K562 (cell line): Measurements from ENCODE around the gene RBPJL. TPM values are rescaled to one million over a fixed set of nuclear protein-coding genes. Genes with fewer than 3 reads are reported as not detected.

ENCODE experiments used
- CTBP1 ChIP-seq: fragments of 450-650 bp; IDR thresholded peaks from 2 replicates; pipeline ENCODE4 v1.6.1; 2016; ENCODE audit warnings: borderline replicate concordance
- EGR1 ChIP-seq: fragments of 450-650 bp; conservative IDR thresholded peaks from 2 replicates; pipeline ENCODE4 v1.6.1; 2017; ENCODE audit warnings: mild to moderate bottlenecking
- ESRRA ChIP-seq: fragments of 450-650 bp; IDR thresholded peaks from 2 replicates; pipeline ENCODE4 v1.6.1; 2014; ENCODE audit warnings: low read depth, mild to moderate bottlenecking, moderate library complexity, borderline replicate concordance
- GTF2E2 ChIP-seq: fragments of 200-800 bp; sonication (Bioruptor generic); IDR thresholded peaks from 2 replicates; pipeline ENCODE4 v1.6.1; 2016; ENCODE audit warnings: missing genetic modification characterization, missing compliant biosample characterization
- JUND ChIP-seq, 2 experiments: IDR thresholded peaks; 2 replicates in 1 of 2; 3 replicates in 1 of 2; pipeline ENCODE4 v1.6.1; 2011; ENCODE audit warnings: borderline replicate concordance in 2 of 2, low read depth in 2 of 2, low read length in 2 of 2, improper control_type of control experiment in 1 of 2, missing biosample characterization in 1 of 2, missing genetic modification characterization in 1 of 2, missing genetic modification reagents in 1 of 2
- KAT8 ChIP-seq: fragments of 450-650 bp; IDR thresholded peaks from 2 replicates; pipeline ENCODE4 v1.6.1; 2016; ENCODE audit warnings: low read depth, mild to moderate bottlenecking
- KDM4B ChIP-seq, 2 experiments: fragments of 450-650 bp in 1 of 2; sonication (generic) in 1 of 2; IDR thresholded peaks; 2 replicates each; pipeline ENCODE4 v1.6.1; 2016 to 2017; ENCODE audit warnings: borderline replicate concordance in 2 of 2, antibody characterized with exemption in 1 of 2, low read depth in 1 of 2, mild to moderate bottlenecking in 1 of 2
- MBD2 ChIP-seq: sonication (generic); IDR thresholded peaks from 2 replicates; pipeline ENCODE4 v1.6.1; 2016; ENCODE audit warnings: low read depth, borderline replicate concordance
- MNT ChIP-seq, 2 experiments: fragments of 450-650 bp; conservative IDR thresholded peaks; 2 replicates each; pipeline ENCODE4 v1.6.1; 2017; ENCODE audit warnings: mild to moderate bottlenecking in 2 of 2, moderate library complexity in 2 of 2
- NCOA1 ChIP-seq: fragments of 450-650 bp; IDR thresholded peaks from 2 replicates; pipeline ENCODE4 v1.6.1; 2016; ENCODE audit warnings: low read depth
- NRF1 ChIP-seq, 2 experiments: fragments of 450-650 bp; IDR thresholded peaks in 1 of 2; conservative IDR thresholded peaks in 1 of 2; 2 replicates each; pipeline ENCODE4 v1.6.1; 2014; ENCODE audit warnings: mild to moderate bottlenecking in 2 of 2
- POLR2AphosphoS2 ChIP-seq: IDR thresholded peaks from 2 replicates; pipeline ENCODE4 v1.6.1; 2012; ENCODE audit warnings: low read length, improper control_type of control experiment
- TAF15 ChIP-seq: fragments of 200-400 bp; formaldehyde crosslinking; IDR thresholded peaks from 2 replicates; pipeline ENCODE4 v1.6.1; 2017; ENCODE audit warnings: mild to moderate bottlenecking, low read depth, low read length, moderate library complexity
- TAF7 ChIP-seq: fragments of 450-650 bp; IDR thresholded peaks from 2 replicates; pipeline ENCODE4 v1.6.1; 2016; ENCODE audit warnings: missing genetic modification characterization, missing compliant biosample characterization
- YY1 ChIP-seq, 3 experiments: IDR thresholded peaks; 2 replicates each; pipeline ENCODE4 v1.6.1; 2011; ENCODE audit warnings: low read length in 2 of 3, mild to moderate bottlenecking in 2 of 3, moderate library complexity in 2 of 3, borderline replicate concordance in 1 of 3, control low read depth in 1 of 3, low read depth in 1 of 3; ENCODE audit not compliant: insufficient read depth in 3 of 3, insufficient replicate concordance in 2 of 3, control insufficient read depth in 1 of 3, insufficient read length in 1 of 3; ENCODE audit errors: extremely low read depth in 1 of 3
- ZFX ChIP-seq: sonication (generic); formaldehyde crosslinking; IDR thresholded peaks from 2 replicates; pipeline ENCODE4 v1.8.0; 2022; ENCODE audit warnings: mild to moderate bottlenecking, missing genetic modification reagents, moderate library complexity
- ZKSCAN1 ChIP-seq: fragments of 150-350 bp; IDR thresholded peaks from 2 replicates; pipeline ENCODE4 v1.6.1; 2016; ENCODE audit warnings: low read depth, low read length
- ZNF324 ChIP-seq: fragments of 250-450 bp; sonication (Bioruptor Pico); IDR thresholded peaks from 2 replicates; pipeline ENCODE4 v1.4.0; 2020; ENCODE audit warnings: mild to moderate bottlenecking
- ZNF778 ChIP-seq: fragments of 450-650 bp; formaldehyde crosslinking; IDR thresholded peaks from 2 replicates; pipeline ENCODE4 v1.4.0; 2020; ENCODE audit warnings: mild to moderate bottlenecking, moderate library complexity
- polyA plus RNA-seq, 8 experiments: library from polyadenylated mRNA; depleted of rRNA in 4 of 8; stranded (reverse) in 5 of 8; unstranded in 3 of 8; fragments of >200 nt; fragmentation: Nextera tagmentation in 2 of 8; fragmentation: Illumina TruSeq in 1 of 8; extraction: Ambion mirVana in 2 of 8; extraction: Trizol in 1 of 8; gene quantifications; 2 replicates each; pipeline versions ENCODE4 v1.2.1 to v1.2.3, GENCODE V29; 2011 to 2014; ENCODE audit warnings: inconsistent platforms in 1 of 8, missing spikeins in 1 of 8
- total RNA-seq, 7 experiments: library from RNA; depleted of rRNA in 6 of 7; stranded (reverse); fragments of >200 nt in 6 of 7; fragmentation: Illumina TruSeq in 2 of 7; extraction: Trizol in 2 of 7; gene quantifications; 2 replicates each; pipeline versions ENCODE4 v1.2.1 to v1.2.3, GENCODE V29; 2011 to 2021; ENCODE audit warnings: low replicate concordance in 1 of 7
- TF ChIP-seq, protein P1 (sequence below): fragments of 200-800 bp; sonication (Bioruptor generic); IDR thresholded peaks from 2 replicates; pipeline ENCODE4 v1.6.1; 2017; ENCODE audit warnings: missing genetic modification characterization, missing compliant biosample characterization
- TF ChIP-seq, protein P2 (sequence below), 2 experiments: fragments of 200-800 bp in 1 of 2; sonication (Bioruptor generic) in 1 of 2; sonication (generic) in 1 of 2; formaldehyde crosslinking in 1 of 2; IDR thresholded peaks in 1 of 2; conservative IDR thresholded peaks in 1 of 2; 2 replicates each; pipeline versions ENCODE4 v1.5.0 to v1.6.1; 2016 to 2020; ENCODE audit warnings: missing compliant biosample characterization in 1 of 2, missing genetic modification characterization in 1 of 2, missing genetic modification reagents in 1 of 2

Gene RBPJL
- total and polyA plus RNA-seq, 9 of the 15 experiments (the other 6 are each of a cell fraction or from before 2014, with no cell fraction given) = not detected

GRCh38 chr20:45347936-45348778 is 41.5 kb downstream of the RBPJL start, which contains the start of gene SDC4 (continued):
- TF ChIP-seq POLR2AphosphoS2 (peak; percentile 42; the same call in 1 of the 2 replicates), ZNF778 (CRISPR knock-in tag) (no peak), KDM4B (IDR thresholded peaks at IDR 0.05; ENCODE audit: borderline replicate concordance in 2 of 2, low read depth in 1 of 2) (peak in 1 of 2 experiments; percentile 33; a peak in 1 of 4 replicates), ZKSCAN1 (no peak), ZFX (CRISPR knock-in tag) (peak; percentile 56), KAT8 (no peak), GTF2E2 (0 out of 2 replicates have a peak, but pooled peaks have one; percentile 6), TAF15 (no peak), NCOA1 (no peak), TAF7 (peak; percentile 61), ZNF324 (CRISPR knock-in tag) (no peak), CTBP1 (peak; percentile 42; the same call in 1 of the 2 replicates), MBD2 (0 out of 2 replicates have a peak, but pooled peaks have one; percentile 18), NRF1 (conservative IDR thresholded peaks at IDR 0.05 in 1 of 2, IDR thresholded peaks at IDR 0.05 in 1 of 2) (peak; percentile 27 to 30; a peak in 1 of 4 replicates), JUND (IDR thresholded peaks at IDR 0.05; ENCODE audit: borderline replicate concordance, low read depth, low read length) (0 out of 2 replicates have a peak, but pooled peaks have one; percentile 23), JUND (tag; IDR thresholded peaks at IDR 0.05; ENCODE audit: borderline replicate concordance, low read depth, low read length) (peak; percentile 40; the same call in 1 of the 3 replicates), MNT (conservative IDR thresholded peaks at IDR 0.05) (peak in 1 of 2 experiments; percentile 51; a peak in 1 of 4 replicates), YY1 (IDR thresholded peaks at IDR 0.05; ENCODE audit: borderline replicate concordance in 1 of 3, control insufficient read depth in 1 of 3, extremely low read depth in 1 of 3, insufficient read depth in 3 of 3, insufficient read length in 1 of 3, insufficient replicate concordance in 2 of 3, low read depth in 1 of 3, low read length in 2 of 3) (peak in 2 of 3 experiments; percentile 45 to 66), EGR1 (peak; percentile 82), ESRRA (peak; percentile 11; the same call in 1 of the 2 replicates)
- TF ChIP-seq, protein P1, sequence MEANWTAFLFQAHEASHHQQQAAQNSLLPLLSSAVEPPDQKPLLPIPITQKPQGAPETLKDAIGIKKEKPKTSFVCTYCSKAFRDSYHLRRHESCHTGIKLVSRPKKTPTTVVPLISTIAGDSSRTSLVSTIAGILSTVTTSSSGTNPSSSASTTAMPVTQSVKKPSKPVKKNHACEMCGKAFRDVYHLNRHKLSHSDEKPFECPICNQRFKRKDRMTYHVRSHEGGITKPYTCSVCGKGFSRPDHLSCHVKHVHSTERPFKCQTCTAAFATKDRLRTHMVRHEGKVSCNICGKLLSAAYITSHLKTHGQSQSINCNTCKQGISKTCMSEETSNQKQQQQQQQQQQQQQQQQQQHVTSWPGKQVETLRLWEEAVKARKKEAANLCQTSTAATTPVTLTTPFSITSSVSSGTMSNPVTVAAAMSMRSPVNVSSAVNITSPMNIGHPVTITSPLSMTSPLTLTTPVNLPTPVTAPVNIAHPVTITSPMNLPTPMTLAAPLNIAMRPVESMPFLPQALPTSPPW (CRISPR knock-in tag) = peak; percentile 91
- TF ChIP-seq, protein P2, sequence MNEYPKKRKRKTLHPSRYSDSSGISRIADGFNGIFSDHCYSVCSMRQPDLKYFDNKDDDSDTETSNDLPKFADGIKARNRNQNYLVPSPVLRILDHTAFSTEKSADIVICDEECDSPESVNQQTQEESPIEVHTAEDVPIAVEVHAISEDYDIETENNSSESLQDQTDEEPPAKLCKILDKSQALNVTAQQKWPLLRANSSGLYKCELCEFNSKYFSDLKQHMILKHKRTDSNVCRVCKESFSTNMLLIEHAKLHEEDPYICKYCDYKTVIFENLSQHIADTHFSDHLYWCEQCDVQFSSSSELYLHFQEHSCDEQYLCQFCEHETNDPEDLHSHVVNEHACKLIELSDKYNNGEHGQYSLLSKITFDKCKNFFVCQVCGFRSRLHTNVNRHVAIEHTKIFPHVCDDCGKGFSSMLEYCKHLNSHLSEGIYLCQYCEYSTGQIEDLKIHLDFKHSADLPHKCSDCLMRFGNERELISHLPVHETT (CRISPR knock-in tag; conservative IDR thresholded peaks at IDR 0.05 in 1 of 2, IDR thresholded peaks at IDR 0.05 in 1 of 2) = 0 out of 4 replicates have a peak, but pooled peaks of 1 of the 2 experiments have one; percentile 11
